Activated CD4-positive, alpha-beta T cell treated with anti-CD3 and anti-CD28 coated beads, Interleukin-2, amount 50 U/mL, for 24 hours (primary cell): Measurements from ENCODE around the gene RBM19.
"Not testable (repeated sequence)": the region's sequence is repeated elsewhere in the genome, so short reads cannot be mapped to it uniquely, and the experiment has no call there.

Experiments used
- DNase-seq, 2 donors: peaks; one replicate each; pipeline ENCODE4 v3.0.0-alpha.2; 2020; ENCODE audit warnings: low read depth in 1 of 2, low spot score in 1 of 2

RBM19 gene

GRCh38 chr12:113815031-113815430 lies 151.1 kb downstream of the RBM19 start:
- DNase-seq: no peak

GRCh38 chr12:113813229-113813541 lies 152.9 kb downstream of the RBM19 start:
- DNase-seq: no peak

GRCh38 chr12:113812411-113813228 lies 153.5 kb downstream of the RBM19 start:
- no peak for DNase-seq

GRCh38 chr12:113809462-113810220 lies 156.5 kb downstream of the RBM19 start:
- not testable (repeated sequence) for DNase-seq

- DNase-seq: no peak
Measured at GRCh38 chr12:113808095-113808951, 157.8 kb downstream of the RBM19 start.

- DNase-seq: no peak
Measured at GRCh38 chr12:113805673-113806072, 160.5 kb downstream of the RBM19 start.

DNA sequence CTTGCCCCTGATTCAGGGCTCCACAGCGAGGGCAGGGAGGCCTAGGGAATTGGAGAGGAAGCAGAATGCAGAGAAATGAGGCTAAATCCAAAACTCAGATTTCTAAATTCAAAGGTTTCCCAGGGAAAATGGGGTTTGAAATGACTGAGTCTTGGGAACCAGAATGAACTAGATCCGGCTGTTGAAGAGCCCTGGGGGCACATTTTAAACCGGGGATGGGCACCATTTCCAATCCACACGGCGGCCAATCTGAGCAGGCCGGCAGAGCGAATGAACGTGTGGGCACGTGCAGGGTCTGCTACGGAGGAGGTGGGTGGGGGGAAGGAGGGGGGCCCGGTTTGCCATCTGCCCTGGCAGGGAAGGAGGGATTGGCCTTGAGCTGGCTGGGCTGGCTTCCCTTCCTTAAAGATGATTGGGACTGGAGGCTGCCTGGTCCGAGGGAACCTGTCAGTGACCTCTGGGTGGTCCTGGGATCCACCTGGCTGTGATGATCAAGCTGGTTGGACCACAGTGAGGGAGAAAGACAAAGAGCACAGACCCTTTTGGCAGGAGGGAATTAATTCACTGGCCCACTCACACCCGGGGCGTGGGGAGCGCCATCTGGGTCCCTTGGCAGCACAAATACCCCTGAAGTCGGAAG lies 161.0 kb downstream of the RBM19 start:
- DNase-seq: no peak

GRCh38 chr12:113803759-113804140 lies 162.4 kb downstream of the RBM19 start:
- no peak for DNase-seq

DNA sequence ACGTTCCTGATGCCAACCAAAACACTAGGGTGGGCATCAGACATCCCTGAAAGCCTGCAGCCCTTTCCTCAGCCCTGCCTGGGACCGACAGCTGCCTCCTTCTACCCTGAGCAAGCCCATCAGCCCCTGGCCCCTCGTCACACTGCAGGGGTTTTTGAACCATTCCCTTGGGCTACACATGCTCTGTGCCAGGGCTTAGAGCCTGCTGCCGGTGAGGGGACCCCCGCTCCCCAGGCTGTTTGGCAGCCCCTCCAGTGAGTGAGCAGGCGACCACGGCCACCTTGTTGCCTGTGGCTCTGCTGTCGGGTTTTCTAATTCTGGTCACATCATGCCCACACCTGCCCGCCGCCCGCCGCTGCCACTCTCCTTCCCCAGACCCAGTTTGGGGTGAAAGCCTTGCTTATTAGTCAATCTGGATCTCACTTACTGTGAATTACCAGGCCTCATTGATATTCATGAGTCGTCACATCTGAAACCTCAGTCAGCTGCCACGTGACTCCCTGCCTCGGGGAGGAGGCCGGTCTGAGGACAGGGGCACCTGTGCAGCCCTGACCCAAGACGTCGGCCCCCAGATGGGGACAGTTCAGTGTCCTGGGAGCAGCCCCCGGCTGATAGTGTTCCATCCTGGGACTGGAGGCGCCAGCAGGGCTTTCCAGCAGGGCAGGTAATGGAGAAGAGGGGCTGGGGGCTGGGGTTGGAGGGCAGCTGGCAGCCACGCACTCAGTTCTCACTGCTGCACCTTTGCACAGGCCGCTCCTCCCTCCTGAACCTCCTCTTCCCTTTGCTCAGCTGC lies 163.0 kb downstream of the RBM19 start:
- DNase-seq: no peak

DNA sequence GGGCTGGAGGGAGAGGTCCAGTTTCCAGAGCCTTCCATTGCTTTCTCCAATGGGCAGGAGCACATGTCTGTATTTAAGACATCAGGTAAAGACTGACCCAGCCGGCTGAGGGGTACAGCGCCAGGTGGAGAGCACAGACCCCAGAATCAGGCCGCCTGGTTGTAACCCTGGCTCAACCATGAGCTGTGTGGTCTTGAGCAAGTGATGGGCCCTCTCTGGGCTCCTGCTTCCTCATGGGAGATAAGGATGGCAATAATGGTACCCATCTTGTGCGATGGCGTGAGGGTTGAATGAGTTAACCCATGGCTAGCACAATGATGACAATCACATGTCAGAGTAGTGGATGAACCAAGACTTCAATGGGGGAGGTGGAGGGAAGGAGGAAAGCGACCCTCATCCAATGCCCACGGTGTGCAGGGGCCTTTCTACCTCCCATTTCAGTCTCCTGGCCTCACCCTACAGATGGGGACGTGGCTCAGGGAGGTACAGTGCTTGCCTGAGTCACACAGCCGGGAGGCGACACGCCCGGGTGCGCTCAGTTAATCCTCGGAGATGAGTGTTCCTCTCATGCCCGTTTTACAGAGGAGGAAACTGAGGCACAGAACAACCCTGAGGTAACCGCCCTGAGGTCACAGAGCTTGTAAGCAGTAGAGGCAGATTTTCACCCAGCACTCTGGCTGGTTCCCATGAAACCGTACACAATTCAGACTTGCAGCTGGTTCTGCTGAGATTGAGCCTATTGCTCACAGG lies 163.9 kb downstream of the RBM19 start:
- DNase-seq: no peak

- DNase-seq: no peak
Measured at GRCh38 chr12:113800201-113800600, 165.9 kb downstream of the RBM19 start.

DNA sequence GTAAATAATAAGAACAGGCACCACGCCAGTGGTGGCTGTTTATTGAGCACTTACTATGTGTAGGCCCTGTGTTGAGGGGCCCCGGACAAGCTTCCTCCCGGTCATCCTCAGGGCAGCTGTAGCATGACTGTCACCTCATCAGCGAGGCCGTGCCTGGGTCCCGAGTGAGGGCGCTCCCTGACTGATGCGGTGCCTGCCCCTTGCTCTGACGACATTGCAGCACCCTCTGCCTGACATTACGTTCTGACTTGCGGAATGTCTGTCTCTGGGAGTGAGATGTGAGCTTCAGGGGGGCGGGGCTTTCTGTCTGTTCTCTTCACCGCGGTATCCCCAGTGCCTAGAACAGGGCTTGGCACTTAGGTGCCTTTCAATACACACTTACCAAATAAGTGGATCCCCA lies 167.6 kb downstream of the RBM19 start:
- DNase-seq: no peak

- no peak for DNase-seq
Measured at GRCh38 chr12:113797535-113797868, 168.6 kb downstream of the RBM19 start.

GRCh38 chr12:113796852-113797534 lies 169.1 kb downstream of the RBM19 start:
- no peak for DNase-seq

DNA sequence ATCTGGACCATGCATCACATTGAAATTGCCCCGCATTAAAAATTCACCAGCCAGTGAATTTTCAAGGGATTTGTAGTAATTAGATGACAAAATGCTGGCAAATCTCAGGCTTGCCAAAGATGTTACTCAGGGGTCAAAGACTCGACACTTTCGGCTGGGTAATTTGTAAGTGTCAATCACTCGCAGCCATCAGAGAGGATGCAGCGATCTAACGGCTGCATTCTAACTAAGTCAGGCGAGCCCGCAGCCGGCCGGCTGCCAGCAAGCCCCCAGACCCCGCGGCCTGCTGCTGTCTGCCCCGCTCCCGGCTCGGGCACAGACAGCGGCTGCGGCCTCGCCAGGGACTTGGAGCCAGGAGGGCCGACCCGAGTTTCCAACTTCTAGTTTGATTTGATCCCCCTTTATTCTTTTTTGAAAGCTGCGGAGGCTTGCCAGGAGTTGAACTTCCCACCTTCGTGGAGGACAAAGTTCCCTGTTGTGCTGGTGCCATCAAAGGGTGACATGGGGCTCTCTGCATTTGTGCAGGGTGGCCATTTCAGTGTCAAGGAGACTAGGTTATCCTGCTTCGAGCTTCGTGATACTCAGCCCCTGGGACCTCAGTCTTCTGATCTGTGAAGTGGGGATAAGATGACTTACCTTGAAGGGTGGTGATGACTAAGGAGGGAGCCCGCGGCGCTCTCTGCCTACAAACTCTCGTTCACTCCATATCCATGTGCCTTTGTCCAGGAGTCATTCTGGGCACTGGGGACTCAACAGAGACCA lies 169.9 kb downstream of the RBM19 start:
- DNase-seq: no peak

DNA sequence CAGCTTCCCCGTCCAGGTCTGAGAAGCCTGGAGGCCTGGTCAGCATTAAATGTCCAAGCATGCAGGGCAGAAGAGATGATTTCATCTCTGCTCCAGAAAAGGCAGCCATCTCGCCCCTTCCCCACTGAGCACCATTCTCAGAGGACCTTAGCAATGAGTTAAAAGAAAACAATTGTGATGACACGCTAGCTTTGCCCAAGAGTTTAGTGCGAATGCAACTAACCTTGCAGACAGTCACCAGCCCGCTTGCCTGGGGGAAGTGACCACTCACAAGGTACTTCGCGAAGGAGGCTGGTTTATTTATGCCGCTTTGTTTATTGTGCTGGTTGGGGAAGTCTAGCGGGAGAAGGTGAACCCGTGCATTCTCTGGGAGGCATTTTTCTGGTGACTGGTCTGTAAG lies 170.7 kb downstream of the RBM19 start:
- DNase-seq: no peak

- DNase-seq: no peak
Measured at GRCh38 chr12:113794774-113795173, 171.4 kb downstream of the RBM19 start.

DNA sequence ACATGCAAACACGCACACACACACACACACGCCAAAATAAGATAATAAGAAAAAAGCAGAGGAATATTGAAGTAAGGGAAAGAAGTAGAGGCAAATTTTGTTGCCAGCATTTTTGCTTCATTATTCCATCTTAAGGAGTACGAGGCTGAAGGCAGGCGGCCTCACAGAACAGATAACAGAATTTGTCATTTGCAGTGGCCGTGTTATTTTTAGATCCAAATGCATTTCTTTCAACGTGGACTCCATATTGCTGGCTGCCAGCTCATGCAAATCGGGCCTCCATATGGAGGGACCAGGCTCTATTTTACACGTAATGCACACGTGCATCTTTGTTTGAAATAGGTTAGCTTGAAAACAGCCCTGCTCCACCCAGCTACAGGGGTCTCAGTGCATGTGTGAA lies 172.9 kb downstream of the RBM19 start:
- no peak for DNase-seq

DNA sequence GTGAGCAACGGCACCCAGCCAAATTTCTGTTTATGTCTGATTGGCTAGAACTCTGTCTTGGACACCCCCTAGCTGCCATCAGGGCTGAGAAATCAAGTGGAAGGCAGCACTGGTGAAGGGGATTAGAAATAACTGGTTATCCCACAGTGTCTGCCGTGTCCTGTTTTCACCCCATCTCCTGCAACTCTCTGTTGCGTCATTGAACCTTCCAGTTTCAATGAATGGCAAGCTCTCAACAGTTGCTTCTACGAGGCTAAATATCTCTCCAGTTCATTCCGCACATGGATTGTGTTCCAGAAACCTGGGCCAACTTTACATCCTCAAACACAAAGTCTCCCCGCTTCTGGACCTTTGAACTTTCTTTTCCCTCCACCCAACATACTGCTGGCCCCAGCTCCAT lies 173.7 kb downstream of the RBM19 start:
- no peak for DNase-seq
